Measurements from ENCODE around the gene PRSS8.

The PRSS8 gene

GRCh38 chr16:31094088-31094423, 41.5 kb downstream of the PRSS8 start:
- peak in 1 of 2 donors; percentile 32 for DNase-seq
- H3K9me3 ChIP-seq, result no peaks in the 10 kb centered on the region
- peaks cover 3 to 24% (median 18%) of the 10 kb centered on the region in 3 donors for H3K36me3 ChIP-seq
- intact Hi-C loops (cut with DNase I; ENCODE audit: low total_unique reads), result no loop called here
- no peak for TF ChIP-seq CTCF (IDR thresholded peaks at IDR 0.05)
- H3K4me3 ChIP-seq, result peak overlapping the region; percentile 94 to 97
- peak overlapping the region; percentile 91 to 97 for H3K27ac ChIP-seq
- no peaks in the 10 kb centered on the region for H3K27me3 ChIP-seq
- peaks cover 0 to 22% (median 12%) of the 10 kb centered on the region in 4 donors for H3K4me1 ChIP-seq

GRCh38 chr16:31093132-31093703, 42.3 kb downstream of the PRSS8 start:
- Histone ChIP-seq H3K27ac (peak overlapping the region in 1 of 2 donors; percentile 97), H3K9me3 (no peaks in the 10 kb centered on the region), H3K36me3 (peaks cover 3 to 31% (median 18%) of the 10 kb centered on the region in 3 donors), H3K4me1 (peaks cover 0 to 22% (median 12%) of the 10 kb centered on the region in 4 donors), H3K4me3 (peak overlapping the region; percentile 94 to 97), H3K27me3 (no peaks in the 10 kb centered on the region)
- intact Hi-C loops (cut with DNase I; ENCODE audit: low total_unique reads), result no loop called here
- no peak for DNase-seq
- no peak for TF ChIP-seq CTCF (IDR thresholded peaks at IDR 0.05)

- Histone ChIP-seq H3K9me3 (no peaks in the 10 kb centered on the region), H3K27me3 (no peaks in the 10 kb centered on the region), H3K4me3 (no peak overlapping the region), H3K4me1 (peaks cover 0 to 22% (median 12%) of the 10 kb centered on the region in 4 donors), H3K27ac (no peak overlapping the region), H3K36me3 (peaks cover 3 to 40% (median 25%) of the 10 kb centered on the region in 3 donors)
- no peak for DNase-seq
- TF ChIP-seq CTCF (IDR thresholded peaks at IDR 0.05), result no peak
- intact Hi-C loops (cut with DNase I; ENCODE audit: low total_unique reads), result no loop called here
Measured at GRCh38 chr16:31092330-31092729, 43.2 kb downstream of the PRSS8 start.

GRCh38 chr16:31090540-31090939, 45.0 kb downstream of the PRSS8 start:
- Histone ChIP-seq H3K36me3 (peaks cover 3 to 58% (median 42%) of the 10 kb centered on the region in 3 donors), H3K9me3 (no peaks in the 10 kb centered on the region), H3K27me3 (no peaks in the 10 kb centered on the region), H3K4me1 (peaks cover 0 to 22% (median 12%) of the 10 kb centered on the region in 4 donors), H3K27ac (no peak overlapping the region), H3K4me3 (no peak overlapping the region)
- no peak for TF ChIP-seq CTCF (IDR thresholded peaks at IDR 0.05)
- DNase-seq, result no peak
- intact Hi-C loops (cut with DNase I; ENCODE audit: low total_unique reads), result no loop called here

GRCh38 chr16:31089199-31089598, 46.3 kb downstream of the PRSS8 start:
- Histone ChIP-seq H3K4me3 (no peak overlapping the region), H3K36me3 (peaks cover 3 to 70% (median 56%) of the 10 kb centered on the region in 3 donors), H3K27ac (no peak overlapping the region), H3K27me3 (no peaks in the 10 kb centered on the region), H3K4me1 (peaks cover 0 to 16% (median 12%) of the 10 kb centered on the region in 4 donors), H3K9me3 (no peaks in the 10 kb centered on the region)
- DNase-seq, result no peak
- intact Hi-C loops (cut with DNase I; ENCODE audit: low total_unique reads), result no loop called here
- no peak for TF ChIP-seq CTCF (IDR thresholded peaks at IDR 0.05)
